Suprapubic skin (tissue), 4 donors: Measurements from ENCODE around the gene CDK5RAP3.

Source experiments
- CTCF ChIP-seq, 2 donors: fragments of 200-600 bp in 1 of 2; fragments of 450-650 bp in 1 of 2; sonication (generic) in 1 of 2; IDR thresholded peaks; one replicate each; pipeline ENCODE4 v1.5.1; 2016 to 2019; ENCODE audit warnings: antibody characterized with exemption in 2 of 2, mild to moderate bottlenecking in 1 of 2, moderate library complexity in 1 of 2
- POLR2A ChIP-seq, 2 donors: fragments of 450-650 bp; IDR thresholded peaks; one replicate each; pipeline ENCODE4 v1.6.1; 2017; ENCODE audit warnings: antibody characterized with exemption in 2 of 2, mild to moderate bottlenecking in 2 of 2, moderate library complexity in 2 of 2
- POLR2AphosphoS5 ChIP-seq, 3 donors: sonication (generic); formaldehyde crosslinking; IDR thresholded peaks; one replicate each; pipeline ENCODE4 v1.6.1; 2017; ENCODE audit warnings: antibody characterized with exemption in 3 of 3

GRCh38 chr17:47959825-47960655, 10.9 kb upstream of the CDK5RAP3 start:
- TF ChIP-seq POLR2A (IDR thresholded peaks at IDR 0.05) (no peak), CTCF (IDR thresholded peaks at IDR 0.05) (no peak), POLR2AphosphoS5 (IDR thresholded peaks at IDR 0.05) (no peak)
